Fibroblast of lung (primary cell): ENCODE results near the gene TTC6. TPM values are rescaled to one million over a fixed set of nuclear protein-coding genes. Genes with fewer than 3 reads are reported as not detected.

Experiments used
- DNase-seq, 2 donors: peaks; one replicate each; pipeline versions ENCODE4 v3.0.0 to v3.0.0-alpha.2; 2010; ENCODE audit warnings: low read depth in 2 of 2
- H2AFZ ChIP-seq: 2 replicates; pipeline ENCODE4 v1.5.1; 2012; ENCODE audit warnings: low read length, control low read depth, inconsistent platforms
- H3K27ac ChIP-seq: 2 replicates; pipeline ENCODE4 v1.5.1; 2011; ENCODE audit warnings: low read length, control low read depth; ENCODE audit not compliant: insufficient read depth
- H3K27me3 ChIP-seq: 2 replicates; pipeline ENCODE4 v1.5.1; 2011; ENCODE audit warnings: mild to moderate bottlenecking, low read length; ENCODE audit not compliant: control insufficient read depth, insufficient read depth
- H3K36me3 ChIP-seq: 2 replicates; pipeline ENCODE4 v1.5.1; 2011; ENCODE audit warnings: low read length; ENCODE audit not compliant: control insufficient read depth, insufficient read depth
- H3K4me1 ChIP-seq: 2 replicates; pipeline ENCODE4 v1.5.1; 2011; ENCODE audit warnings: low read length; ENCODE audit not compliant: control insufficient read depth, insufficient read depth; ENCODE audit errors: extremely low read depth
- H3K4me2 ChIP-seq: 2 replicates; pipeline ENCODE4 v1.5.1; 2011; ENCODE audit warnings: low read length, control low read depth; ENCODE audit not compliant: insufficient read depth; ENCODE audit errors: extremely low read depth
- H3K4me3 ChIP-seq, 4 experiments: fragments of 200-600 bp in 1 of 4; sonication (generic) in 1 of 4; replicated peaks in 1 of 4; 2 replicates each; pipeline ENCODE4 v1.5.1; 2011 to 2016; ENCODE audit warnings: low read length in 4 of 4, low read depth in 3 of 4, mild to moderate bottlenecking in 3 of 4, control low read depth in 2 of 4, inconsistent platforms in 1 of 4, mixed read lengths in 1 of 4; ENCODE audit not compliant: insufficient read depth in 1 of 4; ENCODE audit errors: control extremely low read depth in 1 of 4
- H3K79me2 ChIP-seq: 2 replicates; pipeline ENCODE4 v1.5.1; 2012; ENCODE audit warnings: mild to moderate bottlenecking, low read length, inconsistent platforms; ENCODE audit not compliant: control insufficient read depth, insufficient read depth
- H3K9ac ChIP-seq: 2 replicates; pipeline ENCODE4 v1.5.1; 2011; ENCODE audit warnings: mild to moderate bottlenecking, low read length, control low read depth; ENCODE audit not compliant: insufficient read depth
- H3K9me3 ChIP-seq: 2 replicates; pipeline ENCODE4 v1.5.1; 2012; ENCODE audit warnings: low read depth, low read length; ENCODE audit not compliant: control insufficient read depth, insufficient read depth
- H4K20me1 ChIP-seq: 2 replicates; pipeline ENCODE4 v1.5.1; 2011; ENCODE audit warnings: low read length; ENCODE audit not compliant: control insufficient read depth, insufficient read depth; ENCODE audit errors: extremely low read depth
- CTCF ChIP-seq, 2 donors: IDR thresholded peaks in 1 of 2; conservative IDR thresholded peaks in 1 of 2; 1 replicate in 1 of 2; 2 replicates in 1 of 2; pipeline ENCODE4 v1.5.1; 2011 to 2012; ENCODE audit warnings: low read length in 2 of 2, control low read depth in 1 of 2, inconsistent platforms in 1 of 2, low read depth in 1 of 2, mild to moderate bottlenecking in 1 of 2
- EZH2 ChIP-seq: IDR thresholded peaks from 2 replicates; pipeline ENCODE4 v1.5.1; 2012; ENCODE audit warnings: low read length, control low read depth, mild to moderate bottlenecking; ENCODE audit errors: missing control alignments
- polyA minus RNA-seq: library from RNA; depleted of rRNA, polyadenylated mRNA; stranded (reverse); fragments of >200 nt; gene quantifications from 2 replicates; pipeline ENCODE4 v1.2.3, GENCODE V29; 2011; ENCODE audit warnings: low replicate concordance
- polyA plus RNA-seq, 2 donors: library from polyadenylated mRNA; depleted of rRNA in 1 of 2; stranded (reverse) in 1 of 2; unstranded in 1 of 2; fragments of >200 nt; gene quantifications; 2 replicates each; pipeline ENCODE4 v1.2.1, GENCODE V29; 2011 to 2012; ENCODE audit warnings: missing spikeins in 1 of 2
- total RNA-seq: library from RNA; depleted of rRNA; stranded (reverse); fragments of >200 nt; gene quantifications from 2 replicates; pipeline ENCODE4 v1.2.1, GENCODE V29; 2014

TTC6 gene
- total RNA-seq, result under 0.01 and 0.17 TPM in 2 replicates
- not detected in 2 replicates for polyA plus RNA-seq
- polyA plus RNA-seq (2012), result not detected in 2 replicates
- polyA minus RNA-seq, result not detected in 2 replicates

GRCh38 chr14:37594971-37595808, at the start of gene TTC6, which contains the start of gene FOXA1:
TSS of gene TTC6 (plus strand) at chr14:37595629. CDS start at chr14:37622065, 26,436 bp downstream.
TSS of gene FOXA1 (minus strand) at chr14:37595249. CDS start at chr14:37594972, 277 bp downstream.
- H3K4me2 ChIP-seq, result peak within 1 kb of the TSS; percentile 88
- H3K27ac ChIP-seq, result no peak within 1 kb of the TSS
- DNase-seq, result peak in 1 of 2 donors; percentile 12
- H3K4me1 ChIP-seq, result no peaks in the 10 kb centered on the region
- no peaks in the 10 kb centered on the region for H3K9me3 ChIP-seq
- peak within 1 kb of the TSS; percentile 73 for H2AFZ ChIP-seq
- peak within 1 kb of the TSS; percentile 21 for H3K9ac ChIP-seq
- no peaks in the 10 kb centered on the region for H4K20me1 ChIP-seq
- H3K36me3 ChIP-seq, result no peaks in the 10 kb centered on the region
- H3K4me3 ChIP-seq, result peak within 1 kb of the TSS; percentile 52 to 71 (median 62)
- no peaks in the 10 kb centered on the region for H3K79me2 ChIP-seq
- peaks cover 80% of the 10 kb centered on the region for H3K27me3 ChIP-seq
- TF ChIP-seq EZH2, result no peak
- no peak for TF ChIP-seq CTCF (conservative IDR thresholded peaks at IDR 0.05 in 1 of 2, IDR thresholded peaks at IDR 0.05 in 1 of 2; ENCODE audit: low read depth in 1 of 2, low read length in 2 of 2)

GRCh38 chr14:37546621-37547447, 48.6 kb upstream of the TTC6 start:
- H3K9ac ChIP-seq, result no peak overlapping the region
- peak; percentile 13 to 16 for DNase-seq
- no peak overlapping the region for H3K27ac ChIP-seq
- no peaks in the 10 kb centered on the region for H3K79me2 ChIP-seq
- H3K4me2 ChIP-seq, result peak overlapping the region; percentile 35
- no peaks in the 10 kb centered on the region for H4K20me1 ChIP-seq
- H2AFZ ChIP-seq, result peak overlapping the region; percentile 30
- H3K9me3 ChIP-seq, result no peaks in the 10 kb centered on the region
- TF ChIP-seq EZH2 (no peak), CTCF (conservative IDR thresholded peaks at IDR 0.05 in 1 of 2, IDR thresholded peaks at IDR 0.05 in 1 of 2; ENCODE audit: low read depth in 1 of 2, low read length in 2 of 2) (no peak)
- H3K27me3 ChIP-seq, result no peaks in the 10 kb centered on the region
- peaks cover 3% of the 10 kb centered on the region for H3K4me1 ChIP-seq
- no peaks in the 10 kb centered on the region for H3K36me3 ChIP-seq
- no peak overlapping the region for H3K4me3 ChIP-seq

- no peaks in the 10 kb centered on the region for H3K36me3 ChIP-seq
- no peak overlapping the region for H2AFZ ChIP-seq
- H3K4me1 ChIP-seq, result peaks cover 3% of the 10 kb centered on the region
- TF ChIP-seq CTCF (conservative IDR thresholded peaks at IDR 0.05 in 1 of 2, IDR thresholded peaks at IDR 0.05 in 1 of 2; ENCODE audit: low read depth in 1 of 2, low read length in 2 of 2) (no peak), EZH2 (no peak)
- peak; percentile 81 to 92 for DNase-seq
- H3K4me2 ChIP-seq, result no peak overlapping the region
- H3K27me3 ChIP-seq, result no peaks in the 10 kb centered on the region
- no peak overlapping the region for H3K9ac ChIP-seq
- no peak overlapping the region for H3K4me3 ChIP-seq
- no peaks in the 10 kb centered on the region for H4K20me1 ChIP-seq
- H3K9me3 ChIP-seq, result no peaks in the 10 kb centered on the region
- H3K27ac ChIP-seq, result no peak overlapping the region
- H3K79me2 ChIP-seq, result no peaks in the 10 kb centered on the region
Measured at GRCh38 chr14:37550511-37550910, 44.9 kb upstream of the TTC6 start.
